HepG2 (cell line): ENCODE results near the gene TMEM258. TPM values are rescaled to one million over a fixed set of nuclear protein-coding genes. Genes with fewer than 3 reads are reported as not detected.

Experiments
- HHEX ChIP-seq: IDR thresholded peaks from 2 replicates; pipeline ENCODE4 v1.6.1; 2016; ENCODE audit warnings: control low read depth
- KDM5B ChIP-seq: sonication (generic); formaldehyde crosslinking; IDR thresholded peaks from 2 replicates; pipeline ENCODE4 v1.4.0; 2020; ENCODE audit warnings: missing genetic modification reagents, mild to moderate bottlenecking, borderline replicate concordance
- MED8 ChIP-seq: sonication (generic); formaldehyde crosslinking; IDR thresholded peaks from 2 replicates; pipeline ENCODE4 v1.8.1; 2023; ENCODE audit warnings: mild to moderate bottlenecking, missing genetic modification reagents; ENCODE audit not compliant: insufficient replicate concordance
- NFYB ChIP-seq: sonication (generic); formaldehyde crosslinking; IDR thresholded peaks from 2 replicates; pipeline ENCODE4 v1.4.0; 2020; ENCODE audit warnings: missing genetic modification reagents
- NONO ChIP-seq, 2 experiments: fragments of 450-650 bp in 1 of 2; sonication (generic) in 1 of 2; formaldehyde crosslinking in 1 of 2; IDR thresholded peaks in 1 of 2; conservative IDR thresholded peaks in 1 of 2; 2 replicates each; pipeline versions ENCODE4 v1.6.1 to v1.8.0; 2017 to 2022; ENCODE audit warnings: mild to moderate bottlenecking in 1 of 2, missing genetic modification reagents in 1 of 2, moderate library complexity in 1 of 2
- NR2F2 ChIP-seq: IDR thresholded peaks from 2 replicates; pipeline ENCODE4 v1.6.1; 2012; ENCODE audit warnings: low read depth, inconsistent platforms, borderline replicate concordance
- PHF21A ChIP-seq: sonication (generic); formaldehyde crosslinking; IDR thresholded peaks from 2 replicates; pipeline ENCODE4 v1.5.0; 2020; ENCODE audit warnings: mild to moderate bottlenecking, missing genetic modification reagents
- ZEB1 ChIP-seq: IDR thresholded peaks from 2 replicates; pipeline ENCODE4 v1.6.1; 2012; ENCODE audit warnings: mild to moderate bottlenecking, low read depth, inconsistent platforms; ENCODE audit not compliant: insufficient replicate concordance
- ZFP36L1 ChIP-seq: sonication (generic); formaldehyde crosslinking; IDR thresholded peaks from 2 replicates; pipeline ENCODE4 v1.8.0; 2022; ENCODE audit warnings: mild to moderate bottlenecking, missing genetic modification reagents, moderate library complexity
- ZNF225 ChIP-seq: sonication (generic); formaldehyde crosslinking; IDR thresholded peaks from 2 replicates; pipeline ENCODE4 v1.4.0; 2020; ENCODE audit warnings: mild to moderate bottlenecking, missing genetic modification reagents
- ZNF34 ChIP-seq: sonication (generic); formaldehyde crosslinking; IDR thresholded peaks from 2 replicates; pipeline ENCODE4 v1.4.0; 2020; ENCODE audit warnings: mild to moderate bottlenecking, missing genetic modification reagents, borderline replicate concordance
- ZNF781 ChIP-seq: sonication (generic); formaldehyde crosslinking; IDR thresholded peaks from 2 replicates; pipeline ENCODE4 v1.5.1; 2020; ENCODE audit warnings: borderline replicate concordance, mild to moderate bottlenecking, missing genetic modification reagents; ENCODE audit errors: not compliant biosample characterization
- ZNF788 ChIP-seq: sonication (generic); formaldehyde crosslinking; IDR thresholded peaks from 2 replicates; pipeline ENCODE4 v1.5.0; 2020; ENCODE audit warnings: mild to moderate bottlenecking, missing genetic modification reagents, borderline replicate concordance
- polyA plus RNA-seq, 8 experiments: library from polyadenylated mRNA; depleted of rRNA in 3 of 8; stranded (reverse) in 7 of 8; unstranded in 1 of 8; fragments of >200 nt; fragmentation: Illumina TruSeq in 4 of 8; extraction: Trizol in 4 of 8; gene quantifications; 2 replicates each; pipeline versions ENCODE4 v1.2.1 to v1.2.3, GENCODE V29; 2011 to 2016; ENCODE audit warnings: low read depth in 4 of 8, missing spikeins in 1 of 8, mixed read lengths in 1 of 8; ENCODE audit not compliant: insufficient read depth in 1 of 8
- total RNA-seq, 5 experiments: library from RNA; depleted of rRNA; stranded (reverse); fragments of >200 nt; fragmentation: Illumina TruSeq; extraction: Trizol; gene quantifications; 2 replicates each; pipeline ENCODE4 v1.2.3, GENCODE V29; 2016; ENCODE audit warnings: low read depth in 1 of 5
- TF ChIP-seq, protein P1 (sequence below): sonication (generic); formaldehyde crosslinking; IDR thresholded peaks from 2 replicates; pipeline ENCODE4 v1.9.0; 2021; ENCODE audit warnings: missing genetic modification reagents, borderline replicate concordance
- TF ChIP-seq, protein P2 (sequence below): IDR thresholded peaks from 2 replicates; pipeline ENCODE4 v1.6.1; 2016

TMEM258 gene
- total and polyA plus RNA-seq, 2 of the 13 experiments (the other 11 are each of a cell fraction or from before 2014, with no cell fraction given) = 175 to 424 TPM

- TF ChIP-seq, protein P1, sequence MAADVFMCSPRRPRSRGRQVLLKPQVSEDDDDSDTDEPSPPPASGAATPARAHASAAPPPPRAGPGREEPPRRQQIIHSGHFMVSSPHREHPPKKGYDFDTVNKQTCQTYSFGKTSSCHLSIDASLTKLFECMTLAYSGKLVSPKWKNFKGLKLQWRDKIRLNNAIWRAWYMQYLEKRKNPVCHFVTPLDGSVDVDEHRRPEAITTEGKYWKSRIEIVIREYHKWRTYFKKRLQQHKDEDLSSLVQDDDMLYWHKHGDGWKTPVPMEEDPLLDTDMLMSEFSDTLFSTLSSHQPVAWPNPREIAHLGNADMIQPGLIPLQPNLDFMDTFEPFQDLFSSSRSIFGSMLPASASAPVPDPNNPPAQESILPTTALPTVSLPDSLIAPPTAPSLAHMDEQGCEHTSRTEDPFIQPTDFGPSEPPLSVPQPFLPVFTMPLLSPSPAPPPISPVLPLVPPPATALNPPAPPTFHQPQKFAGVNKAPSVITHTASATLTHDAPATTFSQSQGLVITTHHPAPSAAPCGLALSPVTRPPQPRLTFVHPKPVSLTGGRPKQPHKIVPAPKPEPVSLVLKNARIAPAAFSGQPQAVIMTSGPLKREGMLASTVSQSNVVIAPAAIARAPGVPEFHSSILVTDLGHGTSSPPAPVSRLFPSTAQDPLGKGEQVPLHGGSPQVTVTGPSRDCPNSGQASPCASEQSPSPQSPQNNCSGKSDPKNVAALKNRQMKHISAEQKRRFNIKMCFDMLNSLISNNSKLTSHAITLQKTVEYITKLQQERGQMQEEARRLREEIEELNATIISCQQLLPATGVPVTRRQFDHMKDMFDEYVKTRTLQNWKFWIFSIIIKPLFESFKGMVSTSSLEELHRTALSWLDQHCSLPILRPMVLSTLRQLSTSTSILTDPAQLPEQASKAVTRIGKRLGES (CRISPR knock-in tag) = peak; percentile 30; the same call in 1 of the 2 replicates
- peak; percentile 95 for TF ChIP-seq PHF21A (CRISPR knock-in tag)
- TF ChIP-seq NONO (IDR thresholded peaks at IDR 0.05) = no peak
- peak; percentile 84 for TF ChIP-seq NONO (CRISPR knock-in tag; conservative IDR thresholded peaks at IDR 0.05)
- TF ChIP-seq ZFP36L1 (CRISPR knock-in tag) = peak; percentile 41
- TF ChIP-seq, protein P2, sequence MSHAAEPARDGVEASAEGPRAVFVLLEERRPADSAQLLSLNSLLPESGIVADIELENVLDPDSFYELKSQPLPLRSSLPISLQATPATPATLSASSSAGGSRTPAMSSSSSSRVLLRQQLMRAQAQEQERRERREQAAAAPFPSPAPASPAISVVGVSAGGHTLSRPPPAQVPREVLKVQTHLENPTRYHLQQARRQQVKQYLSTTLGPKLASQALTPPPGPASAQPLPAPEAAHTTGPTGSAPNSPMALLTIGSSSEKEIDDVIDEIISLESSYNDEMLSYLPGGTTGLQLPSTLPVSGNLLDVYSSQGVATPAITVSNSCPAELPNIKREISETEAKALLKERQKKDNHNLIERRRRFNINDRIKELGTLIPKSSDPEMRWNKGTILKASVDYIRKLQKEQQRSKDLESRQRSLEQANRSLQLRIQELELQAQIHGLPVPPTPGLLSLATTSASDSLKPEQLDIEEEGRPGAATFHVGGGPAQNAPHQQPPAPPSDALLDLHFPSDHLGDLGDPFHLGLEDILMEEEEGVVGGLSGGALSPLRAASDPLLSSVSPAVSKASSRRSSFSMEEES = no peak
- no peak for TF ChIP-seq ZNF225 (CRISPR knock-in tag)
- no peak; the same call in 1 of the 2 replicates for TF ChIP-seq NR2F2
- TF ChIP-seq ZNF781 (CRISPR knock-in tag) = no peak
- peak; percentile 87; the same call in 1 of the 2 replicates for TF ChIP-seq KDM5B (CRISPR knock-in tag)
- TF ChIP-seq ZNF788 (CRISPR knock-in tag) = peak; percentile 84; the same call in 1 of the 2 replicates
- TF ChIP-seq ZEB1 = peak; percentile 8
- peak; percentile 83 for TF ChIP-seq NFYB (CRISPR knock-in tag)
- 0 out of 2 replicates have a peak, but pooled peaks have one; percentile 31 for TF ChIP-seq ZNF34 (CRISPR knock-in tag)
- peak; percentile 62 for TF ChIP-seq MED8 (CRISPR knock-in tag)
- peak; percentile 38; the same call in 1 of the 2 replicates for TF ChIP-seq HHEX
- TF ChIP-seq, all 625 proteins: peak for 212
These were observed 35.8 kb downstream of the TMEM258 start (continued) for GRCh38 chr11:61756452-61757212.
